Skeletal muscle satellite cell (primary cell): ENCODE results near the gene RNF146. TPM values are rescaled to one million over a fixed set of nuclear protein-coding genes. Genes with fewer than 3 reads are reported as not detected.
"Not testable (repeated sequence)": the region's sequence is repeated elsewhere in the genome, so short reads cannot be mapped to it uniquely, and the experiment has no call there.

Source experiments
- H3K27me3 ChIP-seq: 2 replicates; pipeline ENCODE4 v1.7.0; 2013; ENCODE audit warnings: low read length; ENCODE audit not compliant: control insufficient read depth, insufficient read depth
- H3K36me3 ChIP-seq: 2 replicates; pipeline ENCODE4 v1.7.0; 2013; ENCODE audit warnings: mild to moderate bottlenecking, control low read depth, low read length; ENCODE audit not compliant: insufficient read depth
- H3K4me1 ChIP-seq: 2 replicates; pipeline ENCODE4 v1.7.0; 2013; ENCODE audit warnings: low read length; ENCODE audit not compliant: control insufficient read depth, insufficient read depth
- H3K4me2 ChIP-seq: 2 replicates; pipeline ENCODE4 v1.7.0; 2013; ENCODE audit warnings: mild to moderate bottlenecking, low read length
- H3K4me3 ChIP-seq: 2 replicates; pipeline ENCODE4 v1.7.0; 2013; ENCODE audit warnings: low read length
- H3K9ac ChIP-seq: 2 replicates; pipeline ENCODE4 v1.7.0; 2013; ENCODE audit warnings: mild to moderate bottlenecking, low read depth, low read length, moderate library complexity
- H3K9me3 ChIP-seq: replicated peaks from 2 replicates; pipeline ENCODE4 v1.7.0; 2013; ENCODE audit warnings: mild to moderate bottlenecking, control low read depth, low read length
- total RNA-seq: library from RNA; depleted of rRNA; stranded (reverse); fragments of >200 nt; gene quantifications from 2 replicates; pipeline ENCODE4 v1.2.3, GENCODE V29; 2012; rRNA removed

Gene RNF146, protein sequence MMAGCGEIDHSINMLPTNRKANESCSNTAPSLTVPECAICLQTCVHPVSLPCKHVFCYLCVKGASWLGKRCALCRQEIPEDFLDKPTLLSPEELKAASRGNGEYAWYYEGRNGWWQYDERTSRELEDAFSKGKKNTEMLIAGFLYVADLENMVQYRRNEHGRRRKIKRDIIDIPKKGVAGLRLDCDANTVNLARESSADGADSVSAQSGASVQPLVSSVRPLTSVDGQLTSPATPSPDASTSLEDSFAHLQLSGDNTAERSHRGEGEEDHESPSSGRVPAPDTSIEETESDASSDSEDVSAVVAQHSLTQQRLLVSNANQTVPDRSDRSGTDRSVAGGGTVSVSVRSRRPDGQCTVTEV
- total RNA-seq = 20.5 and 27.1 TPM in 2 replicates

DNA sequence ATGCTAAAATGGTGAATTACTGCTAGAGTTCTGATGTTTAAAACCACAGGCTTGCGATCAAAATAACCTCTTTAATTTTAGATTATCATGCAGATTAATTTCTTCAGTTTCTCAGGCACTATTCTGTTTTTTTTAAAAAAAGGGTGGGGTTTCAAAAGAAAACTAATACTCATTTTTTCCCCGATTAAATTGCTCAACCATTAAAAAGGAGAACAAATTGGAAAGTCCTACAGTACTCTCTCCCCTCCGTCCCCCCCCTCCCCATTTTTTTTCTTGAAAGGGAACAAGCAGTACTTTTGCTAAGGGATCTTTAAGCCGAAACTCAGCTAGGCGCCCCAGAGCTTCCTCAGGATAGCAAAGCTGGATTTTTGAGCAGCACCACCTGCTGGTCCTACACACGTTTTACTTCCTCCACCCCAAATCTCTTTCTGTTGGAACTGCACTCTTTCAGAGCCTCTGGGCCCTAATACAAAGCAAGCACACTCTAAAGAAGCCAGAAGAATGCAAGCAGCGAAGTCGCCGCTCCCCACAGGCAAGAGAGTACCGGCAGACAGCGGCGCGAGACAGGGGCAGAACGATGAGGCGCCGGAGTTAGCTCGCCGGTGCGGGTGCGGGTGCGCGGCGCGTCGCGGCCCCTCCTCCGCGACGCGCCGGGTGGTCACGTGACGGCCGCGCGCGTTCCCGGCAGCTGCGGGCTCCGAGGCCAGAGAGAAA, at the start of gene RNF146:
Gene RNF146, plus strand, starts transcription at position 687 of the 714 bp plus-strand sequence. CDS start 13,475 bp downstream, outside the sequence.
- no peaks in the 10 kb centered on the region for H3K27me3 ChIP-seq
- no peaks in the 10 kb centered on the region for H3K9me3 ChIP-seq
- H3K36me3 ChIP-seq = no peaks in the 10 kb centered on the region
- H3K9ac ChIP-seq = peak within 1 kb of the TSS; percentile 94
- peak within 1 kb of the TSS; percentile 77 for H3K4me2 ChIP-seq
- peaks cover 8% of the 10 kb centered on the region for H3K4me1 ChIP-seq
- H3K4me3 ChIP-seq = peak within 1 kb of the TSS; percentile 86

DNA sequence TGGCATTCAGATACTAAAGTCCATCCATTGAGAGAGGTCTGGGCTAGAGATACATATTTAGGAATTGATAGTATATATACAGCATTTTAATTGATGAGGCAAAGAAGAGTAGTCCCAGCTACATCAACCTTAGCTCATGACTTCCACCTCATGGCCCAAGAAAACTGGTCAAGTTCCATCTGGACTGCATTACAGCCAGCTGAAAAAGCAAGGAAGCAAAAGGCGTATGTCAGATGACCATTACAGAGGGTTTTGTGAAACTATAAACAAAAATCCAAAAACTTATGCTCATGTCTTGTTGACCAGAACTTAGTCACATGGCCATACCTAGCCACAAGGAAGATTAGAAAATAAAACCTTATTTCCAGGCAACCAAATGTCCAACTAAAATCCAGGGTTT, 46.8 kb upstream of the RNF146 start:
- Histone ChIP-seq H3K9me3 (no peaks in the 10 kb centered on the region), H3K27me3 (no peaks in the 10 kb centered on the region), H3K4me2 (no peak overlapping the region), H3K4me3 (no peak overlapping the region), H3K36me3 (no peaks in the 10 kb centered on the region), H3K4me1 (peaks cover 3% of the 10 kb centered on the region), H3K9ac (no peak overlapping the region)

DNA sequence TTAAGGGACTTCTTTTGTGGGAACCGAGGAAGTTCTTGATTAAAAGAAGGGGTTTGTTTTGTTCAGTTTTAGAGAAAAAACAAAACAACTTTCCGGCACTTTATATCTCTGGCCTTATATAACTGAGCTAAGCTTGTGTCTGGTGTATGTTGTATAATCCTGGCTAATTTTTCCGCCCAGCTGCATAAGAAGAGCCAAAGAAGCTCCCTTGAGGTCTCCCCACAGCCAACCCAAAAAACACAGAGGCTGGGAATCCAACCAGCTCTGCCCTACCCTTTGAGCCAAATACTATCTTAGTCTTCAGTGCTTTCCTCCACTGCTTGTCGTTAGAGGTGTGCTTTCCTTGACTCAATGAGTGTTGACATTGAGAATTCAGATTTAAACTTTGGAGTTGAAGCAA, 45.5 kb upstream of the RNF146 start:
- H3K27me3 ChIP-seq = no peaks in the 10 kb centered on the region
- no peaks in the 10 kb centered on the region for H3K36me3 ChIP-seq
- no peak overlapping the region for H3K9ac ChIP-seq
- H3K9me3 ChIP-seq = no peaks in the 10 kb centered on the region
- no peak overlapping the region for H3K4me2 ChIP-seq
- H3K4me1 ChIP-seq = peaks cover 3% of the 10 kb centered on the region
- H3K4me3 ChIP-seq = no peak overlapping the region

DNA sequence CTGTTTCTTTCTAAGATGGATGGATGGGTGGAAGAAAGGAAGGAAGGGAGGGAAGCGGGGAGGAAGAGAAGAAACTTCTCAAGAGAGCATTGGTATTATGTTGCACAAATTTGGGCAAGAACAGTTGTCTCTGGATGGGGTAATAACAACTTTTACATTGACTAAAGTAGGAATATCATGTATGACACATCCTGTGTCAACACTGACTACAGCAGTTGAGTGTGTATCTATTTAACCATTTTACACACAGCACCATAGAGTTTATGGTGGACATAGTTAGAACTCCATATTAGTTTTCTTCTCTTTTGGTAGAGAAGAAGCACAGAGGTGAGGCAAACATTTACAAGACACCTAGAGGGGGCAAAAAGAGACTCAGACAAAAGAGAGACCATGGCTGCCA, 44.2 kb upstream of the RNF146 start:
- Histone ChIP-seq H3K9me3 (no peaks in the 10 kb centered on the region), H3K27me3 (no peaks in the 10 kb centered on the region), H3K9ac (no peak overlapping the region), H3K4me2 (no peak overlapping the region), H3K4me3 (no peak overlapping the region), H3K36me3 (no peaks in the 10 kb centered on the region), H3K4me1 (peaks cover 3% of the 10 kb centered on the region)

DNA sequence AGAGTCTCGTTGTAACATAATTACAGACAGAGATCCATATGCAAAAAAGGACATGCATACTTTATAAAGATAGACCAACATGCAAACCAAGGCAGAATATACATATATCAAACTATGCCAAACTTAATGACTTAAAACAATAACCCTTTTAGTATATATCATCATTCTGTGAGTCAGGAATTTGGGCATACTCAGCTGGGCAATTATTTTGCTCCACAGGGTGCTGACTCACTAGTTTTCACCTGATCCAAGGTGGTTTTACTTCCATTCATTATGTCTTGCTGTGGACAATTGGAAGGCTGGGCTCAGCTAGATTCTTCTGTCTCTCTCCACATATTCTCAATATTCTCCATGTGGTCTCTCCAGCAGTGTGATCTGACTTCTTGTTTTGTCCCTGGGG, 41.2 kb upstream of the RNF146 start:
- Histone ChIP-seq H3K9me3 (no peaks in the 10 kb centered on the region), H3K27me3 (no peaks in the 10 kb centered on the region), H3K4me1 (peaks cover 3% of the 10 kb centered on the region), H3K36me3 (no peaks in the 10 kb centered on the region), H3K9ac (no peak overlapping the region), H3K4me3 (no peak overlapping the region), H3K4me2 (no peak overlapping the region)

DNA sequence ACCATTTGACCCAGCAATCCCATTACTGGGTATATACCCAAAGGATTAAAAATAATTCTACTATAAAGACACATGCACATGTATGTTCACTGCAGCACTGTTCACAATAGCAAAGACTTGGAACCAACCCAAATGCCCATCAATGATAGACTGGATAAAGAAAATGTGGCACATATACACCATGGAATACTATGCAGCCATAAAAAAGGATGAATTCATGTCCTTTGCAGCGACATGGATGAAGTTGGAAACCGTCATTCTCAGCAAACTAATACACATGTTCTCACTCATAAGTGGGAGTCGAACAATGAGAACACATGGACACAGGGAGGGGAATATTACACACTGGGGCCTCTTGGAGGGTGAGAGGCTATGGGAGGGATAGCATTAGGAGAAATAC, 32.8 kb upstream of the RNF146 start:
- not testable (repeated sequence) for H3K4me3 ChIP-seq, H3K4me2 ChIP-seq, H3K9me3 ChIP-seq, H3K36me3 ChIP-seq, H3K9ac ChIP-seq, H3K27me3 ChIP-seq, H3K4me1 ChIP-seq

DNA sequence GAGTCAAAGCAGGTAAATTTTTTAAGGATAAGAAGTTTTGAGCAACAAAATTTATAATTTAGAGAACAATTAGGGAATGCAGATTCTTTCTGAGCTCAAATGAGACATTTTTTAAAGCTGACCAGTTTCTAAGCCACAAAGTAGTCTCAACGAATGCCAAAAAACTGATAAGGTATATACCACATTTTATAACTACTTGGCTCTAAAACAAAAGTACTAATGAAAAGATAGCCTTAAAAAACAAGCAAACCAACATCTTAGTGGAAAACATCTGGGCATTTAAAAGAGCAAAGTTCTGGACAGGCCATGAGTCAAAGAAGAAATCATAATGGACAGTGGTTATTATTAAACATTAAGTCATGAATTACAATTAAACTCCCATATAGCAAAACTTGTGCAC, 23.2 kb upstream of the RNF146 start:
- Histone ChIP-seq H3K9me3 (no peaks in the 10 kb centered on the region), H3K4me2 (no peak overlapping the region), H3K9ac (no peak overlapping the region), H3K36me3 (no peaks in the 10 kb centered on the region), H3K4me3 (no peak overlapping the region), H3K4me1 (no peaks in the 10 kb centered on the region), H3K27me3 (no peaks in the 10 kb centered on the region)

DNA sequence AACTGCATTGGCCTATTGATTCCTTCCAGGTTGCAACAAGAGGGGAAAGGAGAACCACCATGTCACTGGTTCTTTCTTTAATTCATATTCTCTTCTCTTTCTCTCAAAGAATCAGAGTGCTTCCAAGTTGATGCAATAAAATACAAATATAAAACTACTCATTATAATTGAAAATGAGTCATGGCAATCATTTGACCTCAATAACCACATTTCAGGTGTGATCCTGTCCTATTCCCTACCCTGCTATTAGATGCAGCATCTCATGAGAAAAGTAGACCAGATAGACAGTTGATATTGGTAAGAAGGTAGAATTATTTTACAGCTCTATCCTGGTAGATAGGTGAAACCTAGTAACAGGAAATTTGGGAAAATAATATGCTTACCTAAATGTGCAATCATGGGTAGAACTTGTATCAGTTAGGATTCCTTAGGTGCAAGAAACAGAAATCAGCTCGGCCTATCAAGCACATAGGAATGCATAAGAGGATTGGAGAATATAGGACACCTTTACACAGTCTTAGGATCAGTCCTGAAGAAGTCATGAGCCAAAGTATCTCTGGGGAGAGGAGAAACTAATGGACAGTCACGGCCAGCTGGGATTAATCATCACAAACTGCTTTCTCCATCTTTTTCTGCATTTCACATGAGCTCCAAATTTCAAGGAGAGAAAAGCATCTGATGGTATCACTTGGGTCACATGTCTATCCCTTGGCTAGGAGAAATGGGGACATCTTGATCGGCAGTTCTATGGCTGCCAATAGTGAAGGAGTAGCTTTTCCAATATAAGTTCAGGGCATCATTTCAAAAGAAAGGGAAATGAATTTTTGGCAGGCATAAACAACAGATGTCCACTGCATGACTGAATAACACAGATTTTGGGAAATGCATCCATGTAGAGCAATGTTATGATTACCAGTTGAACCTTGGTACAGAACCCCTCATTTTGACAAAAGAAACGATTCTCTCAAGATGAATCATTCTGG, 19.3 kb upstream of the RNF146 start:
- Histone ChIP-seq H3K36me3 (no peaks in the 10 kb centered on the region), H3K9me3 (no peaks in the 10 kb centered on the region), H3K4me1 (no peaks in the 10 kb centered on the region), H3K27me3 (no peaks in the 10 kb centered on the region), H3K4me3 (no peak overlapping the region), H3K4me2 (no peak overlapping the region), H3K9ac (no peak overlapping the region)

DNA sequence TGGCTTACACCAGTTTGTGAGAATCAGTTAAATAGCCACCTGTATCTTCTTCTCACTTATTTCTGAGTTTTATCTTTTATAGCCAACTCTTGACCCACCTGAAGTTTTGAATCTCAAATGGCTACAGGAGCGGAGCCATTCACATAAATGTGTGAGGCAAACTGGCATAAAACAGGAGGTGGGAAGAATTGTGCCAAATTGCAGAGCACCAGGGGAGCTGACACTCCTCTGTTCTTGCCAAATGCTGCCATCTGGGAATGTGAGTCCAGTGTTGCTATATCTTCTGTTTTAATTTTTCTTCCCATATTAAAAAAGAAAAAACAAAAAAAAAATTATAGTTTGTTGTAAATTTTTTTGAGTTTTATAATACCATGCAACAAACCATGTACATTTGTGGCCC, 17.0 kb upstream of the RNF146 start:
- H3K9ac ChIP-seq = no peak overlapping the region

DNA sequence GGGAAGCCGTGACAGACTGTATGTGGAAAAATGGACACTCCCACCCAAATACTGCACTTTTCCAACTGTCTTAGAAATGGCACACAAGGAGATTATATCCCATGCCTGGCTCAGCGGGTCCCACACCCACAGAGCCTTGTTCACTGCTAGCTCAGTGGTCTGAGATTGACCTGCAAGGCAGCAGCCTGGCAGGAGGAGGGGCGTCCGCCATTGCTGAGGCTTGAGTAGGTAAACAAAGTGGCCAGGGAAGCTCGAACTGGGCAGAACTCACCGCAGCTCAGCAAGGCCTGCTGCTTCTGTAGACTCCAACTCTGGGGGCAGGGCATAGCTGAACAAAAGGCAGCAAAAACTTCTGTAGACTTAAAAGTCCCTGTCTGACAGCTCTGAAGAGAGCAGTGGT, 11.4 kb upstream of the RNF146 start:
- no peaks in the 10 kb centered on the region for H3K4me1 ChIP-seq
- H3K4me3 ChIP-seq = no peak overlapping the region
- H3K4me2 ChIP-seq = no peak overlapping the region
- H3K9ac ChIP-seq = no peak overlapping the region
- no peaks in the 10 kb centered on the region for H3K36me3 ChIP-seq
- no peaks in the 10 kb centered on the region for H3K9me3 ChIP-seq
- H3K27me3 ChIP-seq = no peaks in the 10 kb centered on the region

More for the DNA sequence above, 17.0 kb upstream of the RNF146 start:
- Histone ChIP-seq H3K4me1 (no peaks in the 10 kb centered on the region), H3K9me3 (no peaks in the 10 kb centered on the region), H3K27me3 (no peaks in the 10 kb centered on the region), H3K4me2 (no peak overlapping the region), H3K4me3 (no peak overlapping the region), H3K36me3 (no peaks in the 10 kb centered on the region)

DNA sequence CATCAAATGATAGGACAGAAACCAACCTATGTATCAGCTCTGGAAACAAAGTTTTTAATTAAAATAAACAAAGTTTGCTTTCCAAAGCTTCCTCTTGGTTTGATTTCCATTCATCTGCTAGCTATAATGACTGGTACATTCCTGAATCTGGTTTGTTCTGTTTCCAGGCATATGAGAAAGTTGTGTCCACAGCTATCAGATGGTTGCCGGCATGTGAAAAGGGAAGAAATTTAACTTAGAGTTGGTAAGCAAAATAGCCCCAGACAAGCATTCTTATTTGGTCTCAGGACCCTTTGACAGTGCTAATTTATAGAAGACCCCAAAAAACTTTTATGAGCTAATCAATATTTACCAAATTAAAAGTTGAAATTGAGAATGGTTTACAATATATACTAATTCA, 3.8 kb upstream of the RNF146 start:
- H3K27me3 ChIP-seq = no peaks in the 10 kb centered on the region
- no peaks in the 10 kb centered on the region for H3K36me3 ChIP-seq
- H3K4me3 ChIP-seq = no peak overlapping the region
- H3K4me2 ChIP-seq = no peak overlapping the region
- H3K9me3 ChIP-seq = no peaks in the 10 kb centered on the region
- no peaks in the 10 kb centered on the region for H3K4me1 ChIP-seq
- no peak overlapping the region for H3K9ac ChIP-seq
